Eye (tissue), 1 donor: Measurements from ENCODE around the gene RIC8B.
A peak's percentile ranks its signal among the peaks of the same experiment; 100 is the strongest.
"Not testable (repeated sequence)": the region's sequence is repeated elsewhere in the genome, so short reads cannot be mapped to it uniquely, and the experiment has no call there.

ENCODE experiments used
- DNase-seq: peaks from one replicate; pipeline ENCODE4 v3.0.0-alpha.2; 2015

RIC8B gene

DNA sequence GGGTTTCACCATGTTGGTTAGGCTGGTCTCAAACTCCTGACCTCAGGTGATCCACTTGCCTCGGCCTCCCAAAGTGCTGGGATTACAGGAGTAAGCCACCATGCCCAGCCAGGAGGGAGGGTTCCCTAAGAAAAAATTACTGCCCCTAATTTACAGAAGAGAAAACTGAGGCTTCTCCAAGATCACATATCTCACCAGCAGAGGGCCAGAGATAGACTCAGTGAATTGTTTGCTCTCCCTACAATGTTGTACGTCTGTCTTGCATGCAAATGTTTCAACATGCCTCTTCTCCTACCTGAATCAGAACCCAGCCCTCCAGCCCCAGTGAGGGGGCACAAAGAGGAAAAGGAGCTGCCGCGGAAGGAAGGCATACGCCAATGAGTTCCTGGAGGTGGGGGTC is 132.9 kb downstream of the RIC8B start:
- DNase-seq: no peak

DNA sequence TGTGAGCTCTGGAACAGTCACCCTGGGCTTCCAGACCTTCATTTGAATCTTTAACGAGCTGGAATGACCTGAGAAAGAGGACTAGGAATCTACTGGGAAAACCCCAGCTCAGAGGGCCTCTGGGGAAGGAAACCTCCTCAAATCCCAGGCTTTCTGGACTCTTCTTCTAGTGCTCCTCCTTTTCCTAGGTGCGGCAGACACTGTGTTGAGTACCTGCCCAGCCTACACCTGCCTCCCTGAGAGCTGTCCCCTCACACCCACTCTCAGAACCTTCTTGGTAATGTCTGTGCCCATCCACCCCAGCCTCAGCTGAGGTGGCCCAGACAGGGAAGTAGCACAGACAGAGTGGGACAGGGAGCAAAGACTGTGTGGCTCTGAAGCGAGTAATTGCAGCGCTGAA is 133.4 kb downstream of the RIC8B start:
- no peak for DNase-seq

DNA sequence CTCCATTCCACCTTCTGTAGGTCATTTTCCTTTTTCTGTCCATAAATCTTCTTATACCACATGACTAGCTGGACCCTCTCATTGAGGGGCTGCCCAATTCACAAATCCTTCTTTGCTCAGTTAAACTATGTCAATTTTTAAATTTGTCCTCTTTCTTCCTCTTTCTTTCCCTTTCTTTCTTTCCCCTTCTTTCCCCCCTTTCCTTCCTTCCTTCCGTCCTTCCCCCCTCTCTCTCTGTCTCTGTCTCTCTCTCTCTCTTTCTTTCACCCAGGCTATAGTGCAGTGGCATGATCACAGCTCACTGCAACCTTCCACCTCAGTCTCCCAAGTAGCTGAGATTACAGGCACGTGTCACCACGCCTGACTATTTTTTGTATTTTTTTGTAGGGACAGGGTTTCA is 134.1 kb downstream of the RIC8B start:
- DNase-seq: no peak

DNA sequence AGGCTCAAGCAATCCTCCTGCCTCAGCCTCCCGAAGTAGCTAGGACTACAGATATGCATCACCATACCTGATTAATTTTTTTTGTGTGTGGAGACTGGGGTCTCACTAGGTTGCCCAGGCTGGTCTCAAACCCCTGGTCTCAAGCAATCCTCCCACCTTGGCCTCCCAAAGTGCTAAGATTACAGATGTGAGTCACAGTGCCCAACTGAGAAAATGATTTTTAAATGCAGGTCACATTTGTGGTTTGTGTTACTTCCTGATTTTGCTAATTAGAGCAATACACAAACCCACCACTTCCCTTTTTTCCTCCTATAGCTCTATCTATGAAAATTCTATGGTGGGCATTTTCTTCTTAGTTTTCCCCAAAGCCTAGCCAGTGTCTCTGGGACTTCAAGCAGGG is 135.7 kb downstream of the RIC8B start:
- no peak for DNase-seq

DNA sequence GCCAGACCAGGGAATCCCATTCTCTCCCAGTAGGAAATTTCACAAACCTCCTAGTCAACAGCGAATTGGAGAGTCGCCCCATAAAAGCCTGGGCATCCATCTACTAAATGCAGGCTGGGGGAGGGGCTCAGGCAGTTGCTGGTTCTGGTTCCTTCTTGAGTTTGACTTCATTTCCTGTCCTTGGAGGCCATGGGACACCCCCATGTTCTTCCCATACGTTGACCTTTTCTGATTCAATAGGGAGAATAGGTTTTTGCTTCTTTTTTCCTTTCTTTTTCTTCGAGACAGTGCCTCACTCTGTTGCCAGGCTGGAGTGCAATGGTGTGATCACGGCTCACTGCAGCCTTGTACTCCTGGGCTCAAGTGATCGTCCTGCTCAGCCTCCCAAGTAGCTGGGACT is 137.1 kb downstream of the RIC8B start:
- DNase-seq: no peak

DNA sequence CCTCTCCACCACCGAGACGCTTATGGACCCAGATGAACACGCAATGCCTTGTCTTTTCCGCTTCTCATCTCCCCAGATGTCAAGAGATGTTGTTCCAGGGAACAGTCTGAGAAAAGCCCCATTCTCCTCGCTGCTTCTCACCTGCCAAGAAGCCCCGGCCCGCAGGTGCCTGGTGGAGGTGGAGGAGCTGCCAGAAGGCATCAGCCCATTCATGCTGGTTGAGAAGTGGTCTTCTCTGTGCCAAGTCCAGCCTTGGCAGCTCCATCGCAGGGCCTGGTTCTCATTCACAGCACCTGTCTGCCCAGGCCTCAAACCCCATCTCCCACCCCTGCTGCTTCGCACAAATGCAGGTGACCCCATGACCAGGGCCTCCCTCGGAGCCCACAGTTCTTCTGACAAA is 139.0 kb downstream of the RIC8B start:
- DNase-seq: no peak

DNA sequence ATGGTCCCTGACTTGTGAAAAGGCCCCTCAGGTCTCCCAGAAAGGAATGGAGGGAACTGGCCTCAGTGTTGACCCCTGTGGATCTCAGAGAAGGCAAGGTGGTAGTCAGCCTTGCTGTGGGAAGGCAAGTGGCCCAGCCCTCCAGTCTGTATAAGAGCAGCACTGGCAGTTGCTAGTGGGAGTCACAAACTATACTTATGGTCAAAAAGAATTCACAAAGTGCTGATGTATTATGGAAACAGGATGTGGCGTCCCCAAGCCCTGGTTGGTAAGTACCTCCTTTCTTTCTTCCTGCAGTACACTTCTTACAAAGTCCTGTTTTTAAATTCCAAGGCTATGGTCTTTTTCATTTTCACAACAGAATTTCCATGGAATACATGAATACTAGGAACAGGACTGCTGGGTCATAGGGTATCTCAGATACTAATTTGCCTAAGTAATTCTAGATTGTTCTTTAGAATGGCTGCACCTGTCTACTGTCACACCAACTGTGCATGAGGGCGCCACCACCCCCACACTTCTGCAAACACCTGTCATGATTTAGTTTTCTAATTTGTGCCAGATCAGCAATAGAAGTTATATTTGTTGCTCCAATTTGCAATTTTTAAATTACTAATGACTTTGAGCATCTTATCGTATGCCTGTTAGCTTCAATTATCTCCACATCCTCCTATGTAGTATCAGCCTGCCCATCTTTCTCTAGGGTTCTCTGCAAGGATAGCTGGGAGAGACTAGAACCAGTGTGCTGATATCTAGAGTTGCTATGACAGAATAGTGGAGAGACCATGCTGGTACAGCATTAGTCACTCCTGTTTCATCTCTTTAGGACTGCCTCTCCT is 140.5 kb downstream of the RIC8B start:
- no peak for DNase-seq

DNA sequence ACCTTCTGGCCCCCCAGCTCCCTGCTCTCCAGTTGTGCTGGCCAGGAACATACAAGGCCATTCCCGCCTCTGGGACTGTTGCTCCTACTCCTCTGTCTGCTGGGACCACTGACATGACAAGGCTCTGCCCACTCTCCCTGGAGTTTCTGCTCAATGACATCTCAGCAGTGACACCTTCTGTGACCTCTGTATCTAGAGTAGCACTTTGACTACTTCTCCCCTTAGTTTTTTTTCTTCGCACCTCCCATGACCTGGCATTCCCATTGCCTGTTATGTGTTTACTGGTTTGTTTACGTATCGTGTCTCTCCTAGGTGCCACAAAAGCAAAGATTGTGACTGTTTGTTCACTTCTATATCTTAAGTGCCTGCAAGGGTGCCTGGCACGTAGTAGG is 141.1 kb downstream of the RIC8B start:
- no peak for DNase-seq

DNA sequence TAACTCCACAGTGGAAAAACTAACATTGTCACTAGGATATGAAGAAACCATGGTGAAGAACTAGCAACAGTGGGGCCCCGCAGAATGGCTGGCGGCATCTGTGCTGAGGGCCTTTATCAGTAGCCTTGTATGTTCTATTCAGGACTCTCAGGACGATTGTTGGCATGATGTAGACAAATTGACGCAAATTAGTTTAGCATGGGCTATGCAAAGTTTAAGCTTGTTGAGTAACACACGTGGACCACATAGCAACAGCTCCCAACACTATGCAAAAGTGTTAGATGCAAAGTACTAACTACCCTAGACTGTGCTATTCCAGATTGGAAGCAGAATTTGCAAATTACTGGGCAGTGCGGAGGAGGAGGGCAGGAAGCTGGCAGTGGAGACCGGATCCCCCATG is 143.0 kb downstream of the RIC8B start:
- DNase-seq: no peak

DNA sequence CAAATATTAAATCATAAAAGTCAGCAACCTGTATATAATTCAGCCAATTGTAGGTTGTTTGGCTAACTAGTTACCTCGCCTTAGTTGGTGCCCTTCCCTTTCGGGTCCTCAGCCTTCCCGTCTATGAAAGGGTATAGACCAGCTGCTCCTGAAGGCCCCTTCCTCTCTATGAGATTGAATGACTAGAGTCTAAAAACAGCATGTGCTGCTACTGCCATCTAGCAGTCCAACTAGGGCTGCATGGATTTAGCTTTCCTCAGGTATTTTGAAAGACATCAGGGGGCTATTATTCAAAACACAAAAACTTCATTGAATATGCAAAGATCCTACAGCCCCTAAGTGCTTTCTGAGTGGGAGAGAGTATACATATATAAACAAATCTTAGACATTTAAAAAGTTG is 144.3 kb downstream of the RIC8B start:
- DNase-seq: peak; percentile 81

DNA sequence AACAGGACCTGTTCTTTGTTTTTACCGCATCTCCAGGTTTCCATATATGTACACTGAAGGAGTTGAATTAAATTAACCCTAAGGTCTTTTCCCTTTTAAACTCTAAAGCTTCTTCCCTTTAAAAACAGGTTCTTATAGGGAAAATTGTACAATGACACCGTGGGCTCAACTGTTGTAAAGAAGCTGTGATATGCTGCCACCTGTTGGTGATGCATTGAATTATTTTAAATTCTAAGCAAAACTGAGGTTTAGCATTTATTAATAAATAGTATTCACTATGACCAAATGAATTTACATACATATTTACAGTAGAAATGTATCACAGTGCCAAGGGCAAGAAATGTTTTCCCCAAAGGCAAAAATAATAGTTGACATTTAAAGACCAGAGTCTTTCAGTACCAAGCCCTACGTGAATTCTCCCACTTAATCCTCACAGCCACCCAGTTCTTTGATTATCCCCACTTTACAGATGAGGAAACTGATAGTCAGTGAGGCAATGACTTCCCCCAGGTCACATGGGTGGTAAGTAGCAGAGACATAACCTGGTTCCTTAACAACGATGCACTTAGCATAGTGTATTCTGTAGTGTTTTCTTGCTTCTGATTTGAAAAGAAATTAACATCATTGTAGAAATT is 145.5 kb downstream of the RIC8B start:
- DNase-seq: peak; percentile 87

DNA sequence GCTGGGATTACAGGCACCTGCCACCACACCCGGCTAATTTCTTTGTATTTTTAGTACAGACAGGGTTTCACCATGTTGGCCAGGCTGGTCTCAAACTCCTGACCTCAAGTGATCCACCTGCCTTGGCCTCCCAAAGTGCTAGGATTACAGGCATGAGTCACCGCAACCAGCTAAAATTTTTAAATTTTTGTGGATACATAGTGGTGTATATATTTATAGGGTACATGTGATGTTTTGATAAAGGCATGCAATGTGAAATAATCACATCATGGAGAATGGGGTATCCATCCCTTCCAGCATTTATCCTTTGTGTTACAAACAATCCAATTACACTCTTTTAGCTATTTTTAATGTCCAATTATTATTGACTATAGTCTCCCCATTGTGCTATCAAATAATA is 147.5 kb downstream of the RIC8B start:
- DNase-seq: not testable (repeated sequence)

DNA sequence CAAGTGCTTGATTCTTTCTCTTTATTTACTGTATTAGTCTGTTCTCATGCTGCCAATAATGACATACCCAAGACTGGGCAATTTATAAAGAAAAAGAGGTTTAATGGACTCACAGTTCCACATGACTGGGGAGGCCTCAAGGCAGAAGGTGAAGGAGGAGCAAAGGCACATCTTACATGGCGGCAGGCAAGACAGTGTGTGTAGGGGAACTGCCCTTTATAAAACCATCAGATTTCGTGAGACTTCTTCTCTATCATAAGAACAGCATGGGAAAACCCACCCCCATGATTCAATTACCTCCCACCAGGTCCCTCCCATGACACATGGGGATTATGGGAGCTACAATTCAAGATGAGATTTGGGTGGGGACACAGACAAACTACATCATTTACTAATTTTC is 149.1 kb downstream of the RIC8B start:
- DNase-seq: not testable (repeated sequence)

DNA sequence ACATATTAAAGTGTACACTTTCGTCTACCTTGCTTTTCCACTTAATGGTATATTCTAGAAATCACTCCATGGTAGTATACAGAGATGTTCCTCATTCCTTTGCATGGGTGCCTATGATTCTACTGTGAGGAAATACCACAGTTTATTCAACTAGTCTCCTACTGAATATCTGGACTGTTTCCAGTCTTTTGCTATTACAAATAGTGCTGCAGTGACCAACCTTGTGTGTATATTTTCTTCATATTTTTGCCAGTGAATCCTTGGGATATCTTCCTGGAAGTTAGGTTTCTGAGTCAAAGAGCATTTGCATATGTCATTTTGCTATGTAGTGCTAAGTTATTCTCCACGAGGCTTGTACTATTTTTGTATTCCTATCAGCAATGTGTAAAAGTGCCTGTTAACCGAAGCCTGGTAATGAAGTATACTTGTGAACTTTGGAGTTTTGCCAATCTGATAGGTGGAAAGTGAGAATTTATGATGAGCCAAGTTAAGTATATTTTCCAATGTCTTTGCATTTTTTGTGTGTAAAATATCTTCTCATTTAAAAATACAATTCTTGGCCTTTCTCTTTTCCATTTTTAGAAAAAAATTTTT is 149.9 kb downstream of the RIC8B start:
- no peak for DNase-seq

DNA sequence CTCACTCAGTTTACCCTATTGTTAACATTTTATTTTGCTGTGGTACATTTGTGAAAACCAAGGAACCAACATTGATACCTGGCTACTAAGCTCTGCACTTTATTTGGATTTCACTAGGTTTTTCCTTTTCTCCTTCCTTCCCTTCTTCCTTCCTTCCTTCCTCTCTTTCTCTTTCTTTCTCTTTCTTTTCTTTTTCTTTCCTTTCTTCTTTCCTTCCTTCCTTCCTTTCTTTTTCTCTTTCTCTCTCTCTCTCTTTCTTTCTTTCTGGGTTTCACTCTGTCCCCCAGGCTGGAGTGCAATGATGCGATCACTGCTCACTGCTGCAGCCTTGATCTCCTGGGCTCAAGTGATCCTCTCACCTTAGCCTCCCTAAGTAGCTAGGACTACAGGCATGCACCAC is 152.2 kb downstream of the RIC8B start:
- no peak for DNase-seq

DNA sequence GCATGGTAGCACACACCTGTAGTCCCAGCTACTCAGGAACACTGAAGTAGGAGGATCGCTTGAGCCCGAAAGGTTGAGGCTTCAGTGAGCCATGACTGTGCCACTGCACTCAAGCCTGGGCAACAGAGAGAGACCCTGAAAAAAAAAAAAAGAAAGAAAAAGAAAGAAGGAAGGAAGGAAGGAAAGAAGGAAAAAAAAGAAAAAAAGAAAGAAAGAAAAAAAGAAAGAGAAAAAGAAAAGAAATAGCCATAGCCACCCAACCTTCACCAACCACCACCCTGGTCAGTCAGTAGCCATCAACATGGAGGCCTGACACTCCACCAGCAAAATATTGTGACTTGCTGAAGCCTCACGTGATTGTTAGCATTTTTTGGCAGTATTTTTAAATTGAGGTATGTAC is 159.8 kb downstream of the RIC8B start:
- no peak for DNase-seq
